ENCODE measurements around the gene PTH1R.

Gene PTH1R

GRCh38 chr3:46845397-46845859, 32.1 kb upstream of the PTH1R start:
- peak overlapping the region; percentile 55 for H3K4me3 ChIP-seq (ENCODE audit: low read depth, low read length)
- DNase-seq (ENCODE audit: low read depth), result peak; percentile 83
- no peak for TF ChIP-seq CTCF (conservative IDR thresholded peaks at IDR 0.05; ENCODE audit: low read depth, low read length)

DNA sequence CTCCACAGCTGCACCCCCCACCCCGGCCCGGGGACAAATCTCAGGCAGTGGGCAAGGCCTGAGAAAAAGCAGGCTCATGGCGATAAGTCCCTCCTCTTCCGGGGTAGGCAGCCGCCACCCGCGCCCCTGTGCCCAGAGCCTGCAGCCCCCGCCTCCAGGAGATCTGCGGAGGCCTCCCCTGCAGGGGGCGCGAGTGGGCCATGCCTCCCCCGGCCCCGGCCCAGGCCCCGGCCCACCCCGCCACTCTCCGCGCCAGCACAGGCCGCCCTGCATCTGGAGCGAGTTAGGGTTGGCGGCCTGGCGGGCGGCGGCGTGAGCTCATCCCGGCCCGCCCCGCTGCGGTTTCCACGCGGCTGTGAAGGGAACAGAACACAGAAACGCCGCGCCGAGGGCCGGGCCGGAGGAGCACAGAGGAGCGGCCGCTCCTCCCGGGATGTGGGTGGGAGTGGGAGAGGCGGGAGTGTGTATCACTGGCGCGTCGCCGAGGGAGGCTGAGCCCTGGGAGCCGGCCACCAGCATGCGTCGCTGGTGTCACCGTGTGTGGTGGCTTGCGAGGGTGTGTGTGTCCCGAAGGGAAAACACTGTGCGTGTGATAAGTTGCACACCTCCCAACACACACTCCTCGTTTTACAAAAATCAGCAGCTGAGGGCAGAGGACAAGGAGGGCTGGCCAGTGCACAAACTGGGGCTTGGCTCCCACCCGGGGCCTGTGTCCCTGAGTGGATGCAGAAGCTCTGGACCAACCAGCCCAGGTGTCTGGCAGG, 31.5 kb upstream of the PTH1R start:
- H3K4me3 ChIP-seq (ENCODE audit: low read depth, low read length), result peak overlapping the region; percentile 55
- peak; percentile 70 for DNase-seq (ENCODE audit: low read depth)
- TF ChIP-seq CTCF (conservative IDR thresholded peaks at IDR 0.05; ENCODE audit: low read depth, low read length), result peak; percentile 43

DNA sequence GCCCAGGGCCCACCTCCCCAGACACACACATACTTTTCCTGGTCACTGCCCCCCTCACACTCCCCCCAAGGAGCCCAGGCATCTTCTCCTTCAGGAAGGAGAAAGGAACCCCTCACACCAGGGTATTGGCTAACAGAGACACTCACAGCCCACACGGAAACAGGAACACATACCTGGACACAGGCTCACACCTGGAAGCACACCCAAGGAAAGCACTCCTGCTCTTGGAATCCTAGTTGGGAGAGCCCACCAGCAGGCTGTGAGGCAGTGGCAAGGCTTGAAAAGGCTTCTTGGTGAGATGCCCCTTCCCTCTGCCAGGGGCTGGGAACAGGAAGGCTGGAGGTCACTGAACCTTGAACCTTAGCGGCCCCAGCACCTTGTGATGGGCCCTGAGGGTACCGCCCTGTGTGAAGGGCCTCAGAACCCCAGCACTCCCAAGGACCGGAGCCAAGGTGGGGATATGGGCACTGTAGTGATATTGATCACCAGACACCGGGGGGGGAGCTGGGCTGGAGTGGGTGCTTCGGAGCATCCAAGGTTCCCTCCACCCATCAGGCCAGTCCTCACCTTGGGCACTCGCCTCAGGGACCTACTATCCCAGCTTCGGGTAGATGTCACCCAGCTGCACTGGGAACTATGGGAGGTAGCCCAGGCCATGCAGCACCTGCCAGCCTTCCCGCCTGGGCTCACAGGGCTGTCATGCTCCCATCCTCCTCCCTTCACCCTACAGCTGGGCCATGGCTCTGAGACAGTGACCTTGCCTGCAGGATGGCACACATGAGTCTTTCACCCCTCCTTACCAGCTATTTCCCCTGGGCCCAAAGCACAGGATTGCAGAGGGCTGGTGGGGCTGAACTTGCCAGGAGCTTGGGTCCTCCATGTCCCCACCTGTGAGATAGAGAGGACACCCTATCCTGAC, 30.6 kb upstream of the PTH1R start:
- no peak for DNase-seq (ENCODE audit: low read depth)
- no peak for TF ChIP-seq CTCF (conservative IDR thresholded peaks at IDR 0.05; ENCODE audit: low read depth, low read length)
- H3K4me3 ChIP-seq (ENCODE audit: low read depth, low read length), result no peak overlapping the region

- TF ChIP-seq CTCF (conservative IDR thresholded peaks at IDR 0.05; ENCODE audit: low read depth, low read length), result no peak
- DNase-seq (ENCODE audit: low read depth), result no peak
Observed at GRCh38 chr3:46847744-46848143, 29.8 kb upstream of the PTH1R start.

GRCh38 chr3:46848271-46849044, 29.1 kb upstream of the PTH1R start:
- TF ChIP-seq CTCF (conservative IDR thresholded peaks at IDR 0.05; ENCODE audit: low read depth, low read length), result peak; percentile 66
- peak; percentile 48 for DNase-seq (ENCODE audit: low read depth)
- no peak overlapping the region for H3K4me3 ChIP-seq (ENCODE audit: low read depth, low read length)

More at GRCh38 chr3:46847744-46848143, 29.8 kb upstream of the PTH1R start:
- H3K4me3 ChIP-seq (ENCODE audit: low read depth, low read length), result no peak overlapping the region

DNA sequence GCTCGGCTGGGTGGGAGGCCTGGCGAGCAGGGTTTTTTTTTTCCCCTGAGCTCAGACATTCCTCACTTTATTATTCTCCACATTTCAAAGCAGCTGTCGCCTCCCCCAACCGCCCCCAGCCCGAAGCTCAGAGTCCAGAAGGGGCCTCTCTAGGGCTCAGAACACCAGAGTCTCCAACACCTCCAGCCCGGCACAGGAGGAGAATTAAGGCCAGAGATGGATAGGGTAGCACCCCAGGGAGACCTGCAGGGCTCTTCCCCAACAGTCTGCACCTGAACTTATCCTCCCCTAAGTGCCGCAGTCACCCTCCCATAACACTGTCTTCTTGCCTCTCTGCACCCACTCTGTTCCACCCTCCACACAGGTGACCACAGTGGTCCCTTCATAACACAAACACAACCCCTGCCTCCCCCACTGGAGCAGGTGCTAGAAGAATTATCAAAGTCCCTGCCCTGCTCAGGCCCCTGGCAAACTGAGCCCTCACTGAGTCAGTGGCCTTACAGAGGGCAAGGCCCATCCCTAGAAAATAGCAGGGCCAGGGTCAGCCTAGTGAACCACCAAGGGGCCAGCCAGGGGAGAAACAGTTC, 28.4 kb upstream of the PTH1R start:
- no peak for DNase-seq (ENCODE audit: low read depth)
- TF ChIP-seq CTCF (conservative IDR thresholded peaks at IDR 0.05; ENCODE audit: low read depth, low read length), result no peak
- no peak overlapping the region for H3K4me3 ChIP-seq (ENCODE audit: low read depth, low read length)

Data from choroid plexus epithelial cell (primary cell).